ENCODE results near the gene MOGAT1.

GRCh38 chr2:222756951-222757650, 85.6 kb downstream of the MOGAT1 start:
- TF ChIP-seq CTCF (IDR thresholded peaks at IDR 0.05 in 2 of 3, conservative IDR thresholded peaks at IDR 0.05 in 1 of 3; ENCODE audit: borderline replicate concordance in 1 of 3, insufficient read depth in 1 of 3, low read depth in 2 of 3, low read length in 2 of 3) (no peak), RAD21 (IDR thresholded peaks at IDR 0.05; ENCODE audit: low read depth) (no peak), EZH2 (IDR thresholded peaks at IDR 0.05) (no peak), JUND (IDR thresholded peaks at IDR 0.05) (peak; percentile 61)

Data from HCT116 (cell line).